ENCODE measurements around the gene NPEPL1. TPM values are rescaled to one million over a fixed set of nuclear protein-coding genes. Genes with fewer than 3 reads are reported as not detected.

Gene NPEPL1
- polyA plus RNA-seq, 4 donors: 16.5 to 30.4 (median 26.3) TPM

GRCh38 chr20:58709703-58710039, 17.1 kb downstream of the NPEPL1 start:
- Histone ChIP-seq H3K27me3 (ENCODE audit: control insufficient read depth in 3 of 3, insufficient read depth in 3 of 3, low read length in 3 of 3) (no peaks in the 10 kb centered on the region), H3K9me3 (ENCODE audit: control insufficient read depth in 2 of 2, insufficient read depth in 1 of 2, low read depth in 1 of 2, low read length in 1 of 2) (no peaks in the 10 kb centered on the region), H3K36me3 (ENCODE audit: control insufficient read depth in 3 of 3, insufficient read depth in 2 of 3, low read depth in 1 of 3, low read length in 3 of 3) (peaks cover 0 to 37% (median 2%) of the 10 kb centered on the region in 3 donors), H3K27ac (ENCODE audit: low read depth in 1 of 3, low read length in 2 of 3) (no peak overlapping the region), H3K4me3 (ENCODE audit: low read depth in 1 of 3, low read length in 3 of 3) (no peak overlapping the region), H3K4me1 (ENCODE audit: control insufficient read depth in 3 of 3, insufficient read depth in 2 of 3, low read depth in 1 of 3, low read length in 2 of 3) (no peaks in the 10 kb centered on the region)
- no peak for DNase-seq
- no peak for FAIRE-seq
- 90 to 96% (median 95%) methylated on average over 4 of the region's 4 CpGs for WGBS, 3 donors

- WGBS, 3 donors: 82 to 93% (median 84%) methylated on average over 15 to 17 of the region's 17 CpGs
- peaks cover 0 to 37% (median 2%) of the 10 kb centered on the region in 3 donors for H3K36me3 ChIP-seq (ENCODE audit: control insufficient read depth in 3 of 3, insufficient read depth in 2 of 3, low read depth in 1 of 3, low read length in 3 of 3)
- no peak for FAIRE-seq
Measured at GRCh38 chr20:58710481-58711265, 18.1 kb downstream of the NPEPL1 start.

DNA sequence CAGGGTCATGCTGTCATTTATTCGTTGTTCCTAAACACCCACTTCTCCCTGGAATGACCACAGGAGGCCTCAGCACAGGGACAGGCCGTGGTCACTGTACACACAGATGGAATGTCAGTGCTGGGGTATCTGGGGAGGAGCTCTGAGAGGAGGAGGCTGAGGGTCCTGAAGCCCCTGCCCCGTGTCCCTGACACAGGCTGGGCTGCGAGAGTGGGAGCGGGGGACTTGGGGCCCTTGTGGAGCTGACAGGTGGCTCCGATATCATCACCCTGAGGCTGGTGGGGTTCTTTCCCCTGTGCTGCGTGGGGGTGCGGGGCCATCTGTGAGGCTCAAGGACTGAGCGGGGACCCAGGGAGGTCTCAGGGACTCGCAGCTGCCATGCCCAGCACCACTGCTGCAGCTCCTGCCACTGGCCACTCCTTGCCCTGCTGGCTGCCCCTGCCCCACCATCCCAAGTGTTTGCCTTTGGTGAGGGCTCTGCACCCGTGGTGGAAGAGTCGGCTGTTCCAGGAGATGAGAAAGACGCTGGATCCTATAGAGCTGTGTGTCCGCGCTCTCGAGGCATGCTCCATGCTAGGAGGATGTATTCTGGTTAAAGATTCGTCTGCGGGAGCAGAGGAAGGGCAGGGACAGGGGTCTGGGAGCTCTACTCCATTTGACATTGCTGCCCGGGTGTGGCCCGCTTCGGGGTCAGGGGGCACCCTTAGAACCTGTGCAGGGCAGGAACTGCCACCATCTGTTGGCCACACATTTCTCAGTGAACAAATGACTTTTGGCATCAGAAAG, 18.9 kb downstream of the NPEPL1 start:
- DNase-seq (no peak), FAIRE-seq (no peak)
- 90 to 91% (median 91%) methylated on average over 21 of the region's 21 CpGs for WGBS, 3 donors
- no peak overlapping the region for H3K4me3 ChIP-seq (ENCODE audit: low read depth in 1 of 3, low read length in 3 of 3)
- peaks cover 0 to 37% (median 2%) of the 10 kb centered on the region in 3 donors for H3K36me3 ChIP-seq (ENCODE audit: control insufficient read depth in 3 of 3, insufficient read depth in 2 of 3, low read depth in 1 of 3, low read length in 3 of 3)
- no peaks in the 10 kb centered on the region for H3K27me3 ChIP-seq (ENCODE audit: control insufficient read depth in 3 of 3, insufficient read depth in 3 of 3, low read length in 3 of 3)
- peaks cover 0 to under 1% (median 0%) of the 10 kb centered on the region in 3 donors for H3K4me1 ChIP-seq (ENCODE audit: control insufficient read depth in 3 of 3, insufficient read depth in 2 of 3, low read depth in 1 of 3, low read length in 2 of 3)
- H3K9me3 ChIP-seq (ENCODE audit: control insufficient read depth in 2 of 2, insufficient read depth in 1 of 2, low read depth in 1 of 2, low read length in 1 of 2): no peaks in the 10 kb centered on the region
- no peak overlapping the region for H3K27ac ChIP-seq (ENCODE audit: low read depth in 1 of 3, low read length in 2 of 3)

More at GRCh38 chr20:58710481-58711265, 18.1 kb downstream of the NPEPL1 start:
- DNase-seq: no peak
- Histone ChIP-seq H3K27me3 (ENCODE audit: control insufficient read depth in 3 of 3, insufficient read depth in 3 of 3, low read length in 3 of 3) (no peaks in the 10 kb centered on the region), H3K4me1 (ENCODE audit: control insufficient read depth in 3 of 3, insufficient read depth in 2 of 3, low read depth in 1 of 3, low read length in 2 of 3) (no peaks in the 10 kb centered on the region), H3K9me3 (ENCODE audit: control insufficient read depth in 2 of 2, insufficient read depth in 1 of 2, low read depth in 1 of 2, low read length in 1 of 2) (no peaks in the 10 kb centered on the region), H3K4me3 (ENCODE audit: low read depth in 1 of 3, low read length in 3 of 3) (no peak overlapping the region), H3K27ac (ENCODE audit: low read depth in 1 of 3, low read length in 2 of 3) (no peak overlapping the region)

DNA sequence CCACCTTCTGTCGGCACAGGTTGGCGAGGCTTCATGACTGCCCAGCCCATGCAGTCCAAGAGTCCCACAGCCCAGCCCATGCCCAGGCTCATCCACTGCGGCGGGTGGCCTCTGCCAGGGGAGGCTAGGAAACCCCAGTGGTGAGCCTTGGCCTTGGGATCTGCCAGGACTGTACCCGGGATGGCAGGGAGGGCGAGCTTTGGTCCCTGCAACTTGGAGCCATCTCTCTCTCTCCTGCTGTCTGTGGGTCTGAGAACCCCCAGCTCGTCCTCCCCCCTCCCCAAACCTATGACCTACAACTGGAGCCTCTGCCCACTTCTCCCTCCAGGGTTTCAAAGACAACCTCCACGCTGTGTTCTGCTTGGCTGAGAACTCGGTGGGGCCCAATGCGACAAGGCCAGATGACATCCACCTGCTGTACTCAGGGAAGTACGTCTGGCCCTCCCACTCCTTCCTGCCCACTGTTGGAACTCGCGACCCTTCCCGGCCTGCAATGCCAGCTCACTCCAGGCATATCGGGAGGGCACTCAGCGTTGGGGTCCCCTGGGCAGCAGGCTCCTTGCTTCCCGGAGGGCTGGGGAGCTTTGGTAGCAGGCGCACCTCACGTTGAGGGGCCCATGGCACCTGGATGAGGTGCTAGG, 19.7 kb downstream of the NPEPL1 start:
- H3K4me3 ChIP-seq (ENCODE audit: low read depth in 1 of 3, low read length in 3 of 3): no peak overlapping the region
- H3K4me1 ChIP-seq (ENCODE audit: control insufficient read depth in 3 of 3, insufficient read depth in 2 of 3, low read depth in 1 of 3, low read length in 2 of 3): peaks cover 0 to 8% (median 0%) of the 10 kb centered on the region in 3 donors
- DNase-seq: no peak
- H3K36me3 ChIP-seq (ENCODE audit: control insufficient read depth in 3 of 3, insufficient read depth in 2 of 3, low read depth in 1 of 3, low read length in 3 of 3): peaks cover 0 to 35% (median 2%) of the 10 kb centered on the region in 3 donors
- no peak overlapping the region for H3K27ac ChIP-seq (ENCODE audit: low read depth in 1 of 3, low read length in 2 of 3)
- H3K27me3 ChIP-seq (ENCODE audit: control insufficient read depth in 3 of 3, insufficient read depth in 3 of 3, low read length in 3 of 3): no peaks in the 10 kb centered on the region
- 82 to 86% (median 86%) methylated on average over 19 of the region's 19 CpGs for WGBS, 3 donors
- no peaks in the 10 kb centered on the region for H3K9me3 ChIP-seq (ENCODE audit: control insufficient read depth in 2 of 2, insufficient read depth in 1 of 2, low read depth in 1 of 2, low read length in 1 of 2)
- FAIRE-seq: no peak

GRCh38 chr20:58712806-58713731, 20.5 kb downstream of the NPEPL1 start:
- Histone ChIP-seq H3K27me3 (ENCODE audit: control insufficient read depth in 3 of 3, insufficient read depth in 3 of 3, low read length in 3 of 3) (no peaks in the 10 kb centered on the region), H3K27ac (ENCODE audit: low read depth in 1 of 3, low read length in 2 of 3) (no peak overlapping the region), H3K9me3 (ENCODE audit: control insufficient read depth in 2 of 2, insufficient read depth in 1 of 2, low read depth in 1 of 2, low read length in 1 of 2) (no peaks in the 10 kb centered on the region), H3K4me1 (ENCODE audit: control insufficient read depth in 3 of 3, insufficient read depth in 2 of 3, low read depth in 1 of 3, low read length in 2 of 3) (peaks cover 0 to 10% (median 0%) of the 10 kb centered on the region in 3 donors), H3K4me3 (ENCODE audit: low read depth in 1 of 3, low read length in 3 of 3) (no peak overlapping the region), H3K36me3 (ENCODE audit: control insufficient read depth in 3 of 3, insufficient read depth in 2 of 3, low read depth in 1 of 3, low read length in 3 of 3) (peaks cover 0 to 29% (median 2%) of the 10 kb centered on the region in 3 donors)
- WGBS, 3 donors: 94 to 97% (median 95%) methylated on average over 24 of the region's 24 CpGs
- DNase-seq (no peak), FAIRE-seq (no peak)

- FAIRE-seq (no peak), DNase-seq (no peak)
- WGBS, 3 donors: 93 to 95% (median 94%) methylated on average over 24 of the region's 24 CpGs
- H3K27ac ChIP-seq (ENCODE audit: low read depth in 1 of 3, low read length in 2 of 3): no peak overlapping the region
- H3K27me3 ChIP-seq (ENCODE audit: control insufficient read depth in 3 of 3, insufficient read depth in 3 of 3, low read length in 3 of 3): no peaks in the 10 kb centered on the region
- H3K4me1 ChIP-seq (ENCODE audit: control insufficient read depth in 3 of 3, insufficient read depth in 2 of 3, low read depth in 1 of 3, low read length in 2 of 3): peaks cover 0 to 10% (median 0%) of the 10 kb centered on the region in 3 donors
- no peak overlapping the region for H3K4me3 ChIP-seq (ENCODE audit: low read depth in 1 of 3, low read length in 3 of 3)
- peaks cover 0 to 29% (median 0%) of the 10 kb centered on the region in 3 donors for H3K36me3 ChIP-seq (ENCODE audit: control insufficient read depth in 3 of 3, insufficient read depth in 2 of 3, low read depth in 1 of 3, low read length in 3 of 3)
- H3K9me3 ChIP-seq (ENCODE audit: control insufficient read depth in 2 of 2, insufficient read depth in 1 of 2, low read depth in 1 of 2, low read length in 1 of 2): no peaks in the 10 kb centered on the region
Measured at GRCh38 chr20:58713801-58714339, 21.3 kb downstream of the NPEPL1 start.

GRCh38 chr20:58714340-58714922, 21.8 kb downstream of the NPEPL1 start:
- H3K4me1 ChIP-seq (ENCODE audit: control insufficient read depth in 3 of 3, insufficient read depth in 2 of 3, low read depth in 1 of 3, low read length in 2 of 3): peaks cover 0 to 10% (median 0%) of the 10 kb centered on the region in 3 donors
- WGBS, 3 donors: 91 to 97% (median 97%) methylated on average over 16 of the region's 16 CpGs
- no peak overlapping the region for H3K4me3 ChIP-seq (ENCODE audit: low read depth in 1 of 3, low read length in 3 of 3)
- H3K27me3 ChIP-seq (ENCODE audit: control insufficient read depth in 3 of 3, insufficient read depth in 3 of 3, low read length in 3 of 3): no peaks in the 10 kb centered on the region
- FAIRE-seq (no peak), DNase-seq (no peak)
- H3K27ac ChIP-seq (ENCODE audit: low read depth in 1 of 3, low read length in 2 of 3): no peak overlapping the region
- H3K36me3 ChIP-seq (ENCODE audit: control insufficient read depth in 3 of 3, insufficient read depth in 2 of 3, low read depth in 1 of 3, low read length in 3 of 3): peaks cover 0 to 25% (median 0%) of the 10 kb centered on the region in 3 donors
- no peaks in the 10 kb centered on the region for H3K9me3 ChIP-seq (ENCODE audit: control insufficient read depth in 2 of 2, insufficient read depth in 1 of 2, low read depth in 1 of 2, low read length in 1 of 2)

All from small intestine (tissue), 7 donors.